HepG2 (cell line): Measurements from ENCODE around the gene CA5B. TPM values are rescaled to one million over a fixed set of nuclear protein-coding genes. Genes with fewer than 3 reads are reported as not detected.

Experiments
- EED ChIP-seq: sonication (generic); formaldehyde crosslinking; IDR thresholded peaks from 2 replicates; pipeline ENCODE4 v1.5.0; 2020; ENCODE audit warnings: mild to moderate bottlenecking, missing genetic modification reagents
- FOSL1 ChIP-seq: sonication (generic); formaldehyde crosslinking; IDR thresholded peaks from 2 replicates; pipeline ENCODE4 v1.9.0; 2021; ENCODE audit warnings: missing genetic modification reagents, borderline replicate concordance
- FOXK2 ChIP-seq: fragments of 450-650 bp; IDR thresholded peaks from 2 replicates; pipeline ENCODE4 v1.6.1; 2016
- ZSCAN25 ChIP-seq: sonication (generic); formaldehyde crosslinking; IDR thresholded peaks from 2 replicates; pipeline ENCODE4 v1.8.0; 2022; ENCODE audit warnings: mild to moderate bottlenecking, missing genetic modification reagents
- polyA plus RNA-seq, 8 experiments: library from polyadenylated mRNA; depleted of rRNA in 3 of 8; stranded (reverse) in 7 of 8; unstranded in 1 of 8; fragments of >200 nt; fragmentation: Illumina TruSeq in 4 of 8; extraction: Trizol in 4 of 8; gene quantifications; 2 replicates each; pipeline versions ENCODE4 v1.2.1 to v1.2.3, GENCODE V29; 2011 to 2016; ENCODE audit warnings: low read depth in 4 of 8, missing spikeins in 1 of 8, mixed read lengths in 1 of 8; ENCODE audit not compliant: insufficient read depth in 1 of 8
- total RNA-seq, 5 experiments: library from RNA; depleted of rRNA; stranded (reverse); fragments of >200 nt; fragmentation: Illumina TruSeq; extraction: Trizol; gene quantifications; 2 replicates each; pipeline ENCODE4 v1.2.3, GENCODE V29; 2016; ENCODE audit warnings: low read depth in 1 of 5
- TF ChIP-seq, protein P1 (sequence below): sonication (generic); formaldehyde crosslinking; IDR thresholded peaks from 2 replicates; pipeline ENCODE4 v1.5.0; 2020; ENCODE audit warnings: mild to moderate bottlenecking, missing genetic modification reagents, borderline replicate concordance
- TF ChIP-seq, protein P2 (sequence below): sonication (generic); formaldehyde crosslinking; IDR thresholded peaks from 2 replicates; pipeline ENCODE4 v1.4.0; 2020; ENCODE audit warnings: missing genetic modification reagents

CA5B gene
- total and polyA plus RNA-seq, 2 of the 13 experiments (the other 11 are each of a cell fraction or from before 2014, with no cell fraction given) = 1.7 to 2.2 TPM

DNA sequence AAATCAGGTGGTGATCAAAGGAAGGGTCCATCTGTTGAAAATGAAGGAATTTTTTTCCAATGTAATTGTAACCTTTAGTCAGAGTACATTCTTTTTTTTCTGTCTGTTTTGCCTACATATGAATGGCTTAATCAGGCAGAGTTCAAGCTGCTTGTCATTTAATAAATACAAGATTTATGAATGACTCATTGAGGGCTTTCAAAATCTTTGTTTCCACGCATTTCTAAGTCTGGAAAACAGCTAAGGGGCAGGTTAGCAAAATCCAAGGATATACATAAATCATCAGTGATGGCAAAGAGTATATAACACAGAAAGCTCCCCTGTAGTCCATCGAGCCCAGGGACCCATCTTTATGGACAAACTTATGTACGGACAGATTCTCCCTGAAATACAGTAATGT is 1.8 kb downstream of the CA5B start (continued):
- TF ChIP-seq, protein P1, sequence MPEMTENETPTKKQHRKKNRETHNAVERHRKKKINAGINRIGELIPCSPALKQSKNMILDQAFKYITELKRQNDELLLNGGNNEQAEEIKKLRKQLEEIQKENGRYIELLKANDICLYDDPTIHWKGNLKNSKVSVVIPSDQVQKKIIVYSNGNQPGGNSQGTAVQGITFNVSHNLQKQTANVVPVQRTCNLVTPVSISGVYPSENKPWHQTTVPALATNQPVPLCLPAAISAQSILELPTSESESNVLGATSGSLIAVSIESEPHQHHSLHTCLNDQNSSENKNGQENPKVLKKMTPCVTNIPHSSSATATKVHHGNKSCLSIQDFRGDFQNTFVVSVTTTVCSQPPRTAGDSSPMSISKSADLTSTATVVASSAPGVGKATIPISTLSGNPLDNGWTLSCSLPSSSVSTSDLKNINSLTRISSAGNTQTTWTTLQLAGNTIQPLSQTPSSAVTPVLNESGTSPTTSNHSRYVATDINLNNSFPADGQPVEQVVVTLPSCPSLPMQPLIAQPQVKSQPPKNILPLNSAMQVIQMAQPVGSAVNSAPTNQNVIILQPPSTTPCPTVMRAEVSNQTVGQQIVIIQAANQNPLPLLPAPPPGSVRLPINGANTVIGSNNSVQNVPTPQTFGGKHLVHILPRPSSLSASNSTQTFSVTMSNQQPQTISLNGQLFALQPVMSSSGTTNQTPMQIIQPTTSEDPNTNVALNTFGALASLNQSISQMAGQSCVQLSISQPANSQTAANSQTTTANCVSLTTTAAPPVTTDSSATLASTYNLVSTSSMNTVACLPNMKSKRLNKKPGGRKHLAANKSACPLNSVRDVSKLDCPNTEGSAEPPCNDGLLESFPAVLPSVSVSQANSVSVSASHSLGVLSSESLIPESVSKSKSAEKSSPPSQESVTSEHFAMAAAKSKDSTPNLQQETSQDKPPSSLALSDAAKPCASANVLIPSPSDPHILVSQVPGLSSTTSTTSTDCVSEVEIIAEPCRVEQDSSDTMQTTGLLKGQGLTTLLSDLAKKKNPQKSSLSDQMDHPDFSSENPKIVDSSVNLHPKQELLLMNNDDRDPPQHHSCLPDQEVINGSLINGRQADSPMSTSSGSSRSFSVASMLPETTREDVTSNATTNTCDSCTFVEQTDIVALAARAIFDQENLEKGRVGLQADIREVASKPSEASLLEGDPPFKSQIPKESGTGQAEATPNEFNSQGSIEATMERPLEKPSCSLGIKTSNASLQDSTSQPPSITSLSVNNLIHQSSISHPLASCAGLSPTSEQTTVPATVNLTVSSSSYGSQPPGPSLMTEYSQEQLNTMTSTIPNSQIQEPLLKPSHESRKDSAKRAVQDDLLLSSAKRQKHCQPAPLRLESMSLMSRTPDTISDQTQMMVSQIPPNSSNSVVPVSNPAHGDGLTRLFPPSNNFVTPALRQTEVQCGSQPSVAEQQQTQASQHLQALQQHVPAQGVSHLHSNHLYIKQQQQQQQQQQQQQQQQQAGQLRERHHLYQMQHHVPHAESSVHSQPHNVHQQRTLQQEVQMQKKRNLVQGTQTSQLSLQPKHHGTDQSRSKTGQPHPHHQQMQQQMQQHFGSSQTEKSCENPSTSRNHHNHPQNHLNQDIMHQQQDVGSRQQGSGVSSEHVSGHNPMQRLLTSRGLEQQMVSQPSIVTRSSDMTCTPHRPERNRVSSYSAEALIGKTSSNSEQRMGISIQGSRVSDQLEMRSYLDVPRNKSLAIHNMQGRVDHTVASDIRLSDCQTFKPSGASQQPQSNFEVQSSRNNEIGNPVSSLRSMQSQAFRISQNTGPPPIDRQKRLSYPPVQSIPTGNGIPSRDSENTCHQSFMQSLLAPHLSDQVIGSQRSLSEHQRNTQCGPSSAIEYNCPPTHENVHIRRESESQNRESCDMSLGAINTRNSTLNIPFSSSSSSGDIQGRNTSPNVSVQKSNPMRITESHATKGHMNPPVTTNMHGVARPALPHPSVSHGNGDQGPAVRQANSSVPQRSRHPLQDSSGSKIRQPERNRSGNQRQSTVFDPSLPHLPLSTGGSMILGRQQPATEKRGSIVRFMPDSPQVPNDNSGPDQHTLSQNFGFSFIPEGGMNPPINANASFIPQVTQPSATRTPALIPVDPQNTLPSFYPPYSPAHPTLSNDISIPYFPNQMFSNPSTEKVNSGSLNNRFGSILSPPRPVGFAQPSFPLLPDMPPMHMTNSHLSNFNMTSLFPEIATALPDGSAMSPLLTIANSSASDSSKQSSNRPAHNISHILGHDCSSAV (CRISPR knock-in tag) = no peak
- no peak for TF ChIP-seq ZSCAN25 (CRISPR knock-in tag)
- TF ChIP-seq, protein P2, sequence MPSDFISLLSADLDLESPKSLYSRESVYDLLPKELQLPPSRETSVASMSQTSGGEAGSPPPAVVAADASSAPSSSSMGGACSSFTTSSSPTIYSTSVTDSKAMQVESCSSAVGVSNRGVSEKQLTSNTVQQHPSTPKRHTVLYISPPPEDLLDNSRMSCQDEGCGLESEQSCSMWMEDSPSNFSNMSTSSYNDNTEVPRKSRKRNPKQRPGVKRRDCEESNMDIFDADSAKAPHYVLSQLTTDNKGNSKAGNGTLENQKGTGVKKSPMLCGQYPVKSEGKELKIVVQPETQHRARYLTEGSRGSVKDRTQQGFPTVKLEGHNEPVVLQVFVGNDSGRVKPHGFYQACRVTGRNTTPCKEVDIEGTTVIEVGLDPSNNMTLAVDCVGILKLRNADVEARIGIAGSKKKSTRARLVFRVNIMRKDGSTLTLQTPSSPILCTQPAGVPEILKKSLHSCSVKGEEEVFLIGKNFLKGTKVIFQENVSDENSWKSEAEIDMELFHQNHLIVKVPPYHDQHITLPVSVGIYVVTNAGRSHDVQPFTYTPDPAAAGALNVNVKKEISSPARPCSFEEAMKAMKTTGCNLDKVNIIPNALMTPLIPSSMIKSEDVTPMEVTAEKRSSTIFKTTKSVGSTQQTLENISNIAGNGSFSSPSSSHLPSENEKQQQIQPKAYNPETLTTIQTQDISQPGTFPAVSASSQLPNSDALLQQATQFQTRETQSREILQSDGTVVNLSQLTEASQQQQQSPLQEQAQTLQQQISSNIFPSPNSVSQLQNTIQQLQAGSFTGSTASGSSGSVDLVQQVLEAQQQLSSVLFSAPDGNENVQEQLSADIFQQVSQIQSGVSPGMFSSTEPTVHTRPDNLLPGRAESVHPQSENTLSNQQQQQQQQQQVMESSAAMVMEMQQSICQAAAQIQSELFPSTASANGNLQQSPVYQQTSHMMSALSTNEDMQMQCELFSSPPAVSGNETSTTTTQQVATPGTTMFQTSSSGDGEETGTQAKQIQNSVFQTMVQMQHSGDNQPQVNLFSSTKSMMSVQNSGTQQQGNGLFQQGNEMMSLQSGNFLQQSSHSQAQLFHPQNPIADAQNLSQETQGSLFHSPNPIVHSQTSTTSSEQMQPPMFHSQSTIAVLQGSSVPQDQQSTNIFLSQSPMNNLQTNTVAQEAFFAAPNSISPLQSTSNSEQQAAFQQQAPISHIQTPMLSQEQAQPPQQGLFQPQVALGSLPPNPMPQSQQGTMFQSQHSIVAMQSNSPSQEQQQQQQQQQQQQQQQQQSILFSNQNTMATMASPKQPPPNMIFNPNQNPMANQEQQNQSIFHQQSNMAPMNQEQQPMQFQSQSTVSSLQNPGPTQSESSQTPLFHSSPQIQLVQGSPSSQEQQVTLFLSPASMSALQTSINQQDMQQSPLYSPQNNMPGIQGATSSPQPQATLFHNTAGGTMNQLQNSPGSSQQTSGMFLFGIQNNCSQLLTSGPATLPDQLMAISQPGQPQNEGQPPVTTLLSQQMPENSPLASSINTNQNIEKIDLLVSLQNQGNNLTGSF (CRISPR knock-in tag) = no peak
- no peak for TF ChIP-seq EED
- TF ChIP-seq FOSL1 = no peak
- TF ChIP-seq FOXK2 = no peak
